Suppressor macrophage treated with lipopolysaccharide for 1 hour (primary cell): ENCODE results near the gene CXorf49B.
A peak's percentile ranks its signal among the peaks of the same experiment; 100 is the strongest.
"Not testable (repeated sequence)": the region's sequence is repeated elsewhere in the genome, so short reads cannot be mapped to it uniquely, and the experiment has no call there.

ENCODE experiments used
- DNase-seq, 3 donors: peaks; one replicate each; pipeline ENCODE4 v3.0.0-alpha.2; 2020 to 2022

Gene CXorf49B

GRCh38 chrX:71763049-71763448 lies at the start of gene CXorf49B:
TSS of gene CXorf49B (plus strand) at chrX:71763349. CDS start at chrX:71763424, 75 bp downstream.
- DNase-seq: not testable (repeated sequence)

DNA sequence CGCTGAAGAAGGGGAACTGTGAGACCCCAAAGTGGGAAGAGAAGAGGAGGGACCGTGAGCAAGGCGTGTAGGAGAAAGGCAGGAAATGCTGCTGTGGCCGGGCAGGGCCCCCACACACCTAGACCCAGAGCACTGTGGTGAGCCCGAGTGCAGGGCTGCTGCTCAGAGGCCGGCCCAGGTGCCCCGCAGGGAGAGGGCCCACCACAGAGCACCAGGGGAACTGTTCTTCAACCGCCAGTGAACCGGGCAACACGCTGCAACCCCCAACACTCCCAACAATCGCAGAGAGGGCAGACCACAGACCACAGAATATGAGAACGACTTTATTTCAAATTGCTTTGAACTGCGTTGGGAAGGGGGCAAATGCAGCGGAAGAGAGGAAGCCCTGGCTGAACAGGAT lies 49.1 kb upstream of the CXorf49B start:
- DNase-seq: not testable (repeated sequence)

DNA sequence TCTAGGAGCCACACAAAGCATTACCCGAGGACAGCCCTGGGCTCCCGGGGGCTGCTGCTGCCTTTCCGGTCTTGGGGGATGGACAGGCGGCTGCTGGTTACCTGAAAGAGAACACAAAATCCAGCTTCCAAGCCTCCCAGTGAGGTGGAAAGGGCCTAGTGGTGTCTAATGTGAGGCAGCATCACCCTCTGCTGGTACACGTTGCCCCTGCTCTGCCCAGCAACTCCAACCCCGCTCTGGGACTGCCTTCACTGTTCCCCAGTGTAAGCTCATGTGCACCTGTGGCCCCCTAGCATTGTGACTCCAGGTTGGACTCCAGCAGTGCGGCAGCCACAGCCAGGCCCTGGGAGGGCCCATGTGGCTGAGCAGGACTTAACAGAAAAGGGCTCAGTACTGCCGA lies 47.6 kb upstream of the CXorf49B start:
- DNase-seq: not testable (repeated sequence)

- DNase-seq: not testable (repeated sequence)
Measured at GRCh38 chrX:71716323-71716722, 46.8 kb upstream of the CXorf49B start.

DNA sequence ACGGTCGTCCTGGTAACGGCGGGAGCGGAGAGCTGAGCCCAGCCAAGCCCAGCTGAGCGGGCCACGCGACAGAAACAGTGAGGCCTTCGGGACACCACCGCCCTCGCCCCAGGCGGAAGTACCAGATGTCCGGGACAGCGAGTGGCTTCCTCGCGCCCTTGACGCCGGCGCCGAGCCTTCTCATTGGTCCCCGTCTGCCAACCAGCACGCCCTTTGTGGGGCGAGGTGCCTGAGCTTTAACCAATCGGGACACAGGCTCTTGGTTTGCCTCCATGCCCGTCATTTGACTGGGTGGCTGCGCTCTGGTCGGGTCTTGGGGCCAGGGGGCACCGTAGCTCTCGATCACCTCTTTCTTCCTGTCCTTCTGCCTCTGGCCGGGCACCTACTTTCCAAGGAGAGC lies 45.0 kb upstream of the CXorf49B start, which contains the start of gene CXorf49:
CXorf49 (minus strand) TSS at position 101 of the 400 bp plus-strand sequence. CDS start 134 bp downstream, outside the sequence.
- DNase-seq: not testable (repeated sequence)

- DNase-seq: not testable (repeated sequence)
Measured at GRCh38 chrX:71719195-71719594, 44.0 kb upstream of the CXorf49B start.

DNA sequence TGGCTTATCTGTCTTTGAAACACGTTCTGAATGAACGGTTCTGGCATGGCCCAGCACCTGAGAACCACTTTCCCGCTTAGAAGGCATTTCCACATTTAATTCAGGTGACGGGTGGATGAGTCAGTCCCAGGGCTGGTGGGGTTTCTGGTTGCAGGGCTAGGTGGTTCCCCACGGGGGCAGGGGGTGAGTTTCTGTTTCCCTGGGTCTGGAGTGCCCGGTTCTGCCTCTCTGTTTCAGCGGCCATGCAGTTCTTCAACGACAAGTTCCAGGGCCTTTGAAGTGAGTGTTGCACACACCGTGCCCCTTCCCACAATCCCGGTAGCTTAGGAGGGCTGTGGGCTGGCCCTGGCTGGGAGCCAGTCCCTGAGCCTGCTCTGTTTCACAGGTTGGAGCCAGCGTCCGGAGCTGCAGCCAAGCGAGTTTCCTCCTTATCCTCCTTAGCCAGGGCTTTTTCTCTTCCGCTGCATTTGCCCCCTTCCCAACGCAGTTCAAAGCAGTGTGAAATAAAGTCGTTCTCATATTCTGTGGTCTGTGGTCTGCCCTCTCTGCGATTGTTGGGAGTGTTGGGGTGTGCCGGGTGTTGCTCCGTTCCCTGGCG lies 42.8 kb upstream of the CXorf49B start:
- DNase-seq: not testable (repeated sequence)

- not testable (repeated sequence) for DNase-seq
Measured at GRCh38 chrX:71760688-71761281, 2.4 kb upstream of the CXorf49B start.

- not testable (repeated sequence) for DNase-seq
Measured at GRCh38 chrX:71764832-71765231, 1.7 kb downstream of the CXorf49B start.

DNA sequence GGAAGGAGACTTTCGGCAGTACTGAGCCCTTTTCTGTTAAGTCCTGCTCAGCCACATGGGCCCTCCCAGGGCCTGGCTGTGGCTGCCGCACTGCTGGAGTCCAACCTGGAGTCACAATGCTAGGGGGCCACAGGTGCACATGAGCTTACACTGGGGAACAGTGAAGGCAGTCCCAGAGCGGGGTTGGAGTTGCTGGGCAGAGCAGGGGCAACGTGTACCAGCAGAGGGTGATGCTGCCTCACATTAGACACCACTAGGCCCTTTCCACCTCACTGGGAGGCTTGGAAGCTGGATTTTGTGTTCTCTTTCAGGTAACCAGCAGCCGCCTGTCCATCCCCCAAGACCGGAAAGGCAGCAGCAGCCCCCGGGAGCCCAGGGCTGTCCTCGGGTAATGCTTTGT lies 2.5 kb downstream of the CXorf49B start:
- not testable (repeated sequence) for DNase-seq

GRCh38 chrX:71767134-71767533 lies 4.0 kb downstream of the CXorf49B start:
- not testable (repeated sequence) for DNase-seq

GRCh38 chrX:71778322-71778721 lies 15.2 kb downstream of the CXorf49B start:
- DNase-seq: not testable (repeated sequence)

DNA sequence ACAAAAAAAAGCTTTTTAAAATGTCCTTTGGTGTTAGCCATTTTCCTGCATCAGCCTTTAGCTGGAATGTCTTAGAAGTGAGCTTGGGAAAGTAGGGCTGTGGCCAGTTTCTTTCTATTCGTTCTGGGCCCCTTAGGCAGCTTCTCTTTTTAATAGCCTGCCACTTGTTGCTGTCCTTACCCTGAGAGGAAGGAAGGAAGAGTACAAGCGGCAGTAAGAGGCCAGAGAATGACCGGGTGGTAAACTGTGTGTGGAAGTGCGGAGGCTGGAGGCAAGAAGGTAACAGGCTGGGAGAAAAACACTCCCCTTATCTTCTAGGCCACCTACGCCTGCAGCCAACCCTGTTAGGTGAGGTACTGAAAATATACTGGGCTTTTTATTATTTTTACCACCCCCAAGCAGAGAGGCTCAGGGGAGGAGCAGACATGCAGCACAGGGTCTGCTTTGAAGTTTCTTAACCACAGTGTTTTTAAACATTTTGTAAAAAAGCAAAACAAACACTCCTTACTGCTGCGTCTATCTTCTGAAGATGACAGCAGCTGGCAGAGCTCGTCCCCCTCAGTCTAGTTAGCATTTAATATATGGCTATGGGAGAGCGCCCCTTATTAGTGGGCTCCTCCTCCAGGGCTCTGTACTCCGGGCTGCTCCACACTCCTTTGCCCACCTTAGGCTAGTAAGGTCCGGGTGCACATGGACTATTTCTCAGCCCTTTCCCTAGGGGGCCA lies 19.2 kb downstream of the CXorf49B start:
- DNase-seq: not testable (repeated sequence)

DNA sequence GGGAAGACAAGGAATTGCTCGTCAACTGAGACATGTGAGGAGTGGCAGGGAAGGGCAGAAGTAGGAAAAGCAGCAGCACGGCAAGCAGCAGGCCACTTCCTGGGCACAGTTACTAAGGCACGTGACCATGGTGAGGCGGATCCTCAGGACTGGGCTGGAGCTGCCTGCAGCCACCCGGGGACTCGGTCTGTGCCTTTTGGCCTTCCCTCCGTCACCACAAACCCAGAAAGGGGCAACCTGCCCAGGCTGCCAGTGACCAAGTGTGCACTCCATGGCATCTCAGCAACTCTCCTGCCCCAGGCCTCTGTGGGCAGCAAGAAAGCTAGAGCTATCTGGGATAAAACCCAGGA lies 19.8 kb downstream of the CXorf49B start:
- DNase-seq: not testable (repeated sequence)

DNA sequence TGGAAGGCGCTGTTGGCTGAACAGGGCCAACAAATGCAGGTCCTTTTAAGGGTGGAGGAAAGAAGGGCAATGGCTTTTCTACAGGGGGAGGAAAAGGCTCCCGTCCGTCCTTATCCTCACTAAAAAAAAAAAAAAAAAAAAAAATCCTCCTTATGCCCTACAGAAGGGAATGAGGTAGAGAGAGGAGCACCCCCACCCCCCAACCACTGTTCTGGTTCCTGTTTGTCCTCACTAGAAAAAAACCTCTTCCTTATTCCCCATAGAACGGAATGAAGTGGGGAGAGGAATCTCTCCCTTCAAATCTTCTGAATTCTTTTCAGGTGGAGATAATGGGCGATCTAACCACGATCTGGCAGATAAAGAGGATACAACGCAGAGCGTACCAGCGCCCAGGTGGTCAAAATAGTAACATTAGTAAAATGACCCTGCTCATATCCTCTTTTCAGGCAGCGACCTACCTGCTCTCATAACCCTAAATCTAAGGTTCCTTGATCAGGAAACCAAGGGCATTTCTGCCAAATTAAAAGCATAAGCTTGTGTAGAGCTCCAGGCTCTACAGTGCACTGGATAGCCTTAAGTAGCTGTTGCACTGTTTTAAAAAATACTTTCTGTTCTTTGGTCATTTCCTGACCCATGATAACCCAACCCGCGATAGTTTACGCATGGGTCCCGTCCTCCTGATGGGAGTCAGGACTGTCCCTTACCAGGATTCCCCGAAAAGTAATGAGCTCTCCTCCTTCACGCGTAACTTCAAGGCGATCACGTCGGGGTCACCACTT lies 20.6 kb downstream of the CXorf49B start:
- not testable (repeated sequence) for DNase-seq

GRCh38 chrX:71784348-71784983 lies 21.3 kb downstream of the CXorf49B start:
- not testable (repeated sequence) for DNase-seq

GRCh38 chrX:71806450-71806849 lies 43.3 kb downstream of the CXorf49B start:
- DNase-seq: not testable (repeated sequence)

DNA sequence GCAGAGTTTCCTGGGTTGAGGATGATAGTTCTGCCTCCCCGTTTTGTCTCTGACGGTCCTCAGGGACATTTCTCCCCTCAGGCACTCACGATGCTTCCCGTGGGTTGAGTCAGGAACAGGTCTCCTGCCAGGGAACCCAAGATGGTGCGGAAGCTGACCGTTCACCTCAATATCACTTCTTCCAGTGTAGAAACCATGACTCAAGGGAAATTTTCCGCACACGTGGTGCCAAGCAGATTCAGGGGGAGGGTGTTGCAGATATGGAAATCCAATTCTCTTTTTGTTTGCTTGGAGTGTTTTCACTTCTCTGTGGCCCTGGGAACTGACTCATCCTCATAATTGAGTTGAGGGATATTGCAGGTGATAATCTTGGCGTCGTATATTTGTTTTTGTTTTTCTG lies 46.7 kb downstream of the CXorf49B start:
- DNase-seq: peak in 1 of 3 donors; percentile 0

- no peak for DNase-seq
Measured at GRCh38 chrX:71814123-71814912, 51.2 kb downstream of the CXorf49B start.

DNA sequence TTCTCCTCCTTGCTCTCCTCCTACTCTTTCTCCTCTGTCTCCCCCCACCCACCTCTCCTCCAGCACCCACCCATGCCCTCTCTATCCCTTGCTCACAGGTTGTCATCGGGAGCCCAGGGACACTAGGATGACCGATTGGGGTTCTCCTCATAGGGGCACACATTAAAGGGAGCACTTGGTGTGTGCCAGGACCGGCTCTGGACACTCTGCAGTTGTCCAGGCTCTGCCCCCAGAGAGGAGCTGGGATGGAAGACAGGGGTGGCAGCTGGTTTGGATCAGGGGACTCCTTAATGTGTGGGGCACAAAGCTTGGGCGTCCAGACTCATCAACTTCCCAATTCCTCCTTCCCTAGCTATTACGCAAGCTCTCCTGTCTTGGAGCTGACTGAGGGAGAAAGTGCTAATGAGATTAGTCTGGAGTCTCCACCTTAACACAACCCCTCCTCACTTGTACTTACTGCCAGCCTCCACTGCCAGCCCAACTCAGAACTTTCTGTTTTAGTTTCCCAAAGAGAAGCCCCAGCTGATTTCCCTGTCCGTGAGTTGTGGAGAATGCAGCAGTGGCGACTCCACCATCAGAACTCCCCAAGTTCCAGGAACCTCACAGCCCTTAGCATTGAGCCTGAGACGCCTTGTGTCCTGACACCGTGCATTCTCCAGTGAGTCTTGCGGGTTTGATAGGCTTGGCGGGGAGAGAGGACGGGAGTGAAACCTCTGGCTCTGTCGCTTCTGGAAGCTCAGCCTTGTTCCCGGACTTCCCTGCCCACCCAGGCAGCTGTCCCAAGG lies 52.2 kb downstream of the CXorf49B start:
- DNase-seq: no peak

DNA sequence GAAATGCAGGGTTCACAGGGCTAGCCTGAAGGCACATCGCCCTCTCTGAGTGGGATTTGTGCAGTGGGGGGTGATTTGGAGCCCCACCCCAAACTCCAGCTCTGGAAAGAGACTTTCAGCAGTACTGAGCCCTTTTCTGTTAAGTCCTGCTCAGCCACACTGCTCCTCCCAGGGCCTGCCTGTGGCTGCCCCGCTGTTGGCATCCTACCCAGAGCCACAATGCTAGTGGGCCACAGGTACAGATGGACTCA lies 52.7 kb downstream of the CXorf49B start:
- no peak for DNase-seq
